PC-9 (cell line): Measurements from ENCODE around the gene ZGRF1. TPM values are rescaled to one million over a fixed set of nuclear protein-coding genes. Genes with fewer than 3 reads are reported as not detected.

Experiments used
- BruUV-seq: library from RNA; stranded (reverse); fragments of 400-500 nt; replicated peaks from 2 replicates; lab custom pipeline; 2021; lab: Mats Ljungman, UMichigan
- CTCF ChIA-PET: fragments of 300-600 bp; sonication (Branson Sonifier 250); formaldehyde crosslinking; loops from one replicate; lab custom pipeline; 2022; ENCODE audit warnings: antibody characterized with exemption; lab: Charles Lee
- POLR2A ChIA-PET: fragments of 300-600 bp; sonication (Branson Sonifier 250); formaldehyde crosslinking; loops from one replicate; lab custom pipeline; 2022; ENCODE audit warnings: antibody characterized with exemption; ENCODE audit not compliant: unreplicated experiment; lab: Charles Lee
- DNase-seq, 2 experiments: peaks; one replicate each; pipeline versions ENCODE4 v3.0.0 to v3.0.0-alpha.2; 2015 to 2022; ENCODE audit warnings: mixed read lengths in 1 of 2
- H2AFZ ChIP-seq: fragments of 200-600 bp; sonication (generic); 2 replicates; pipeline ENCODE4 v1.8.1; 2017; ENCODE audit warnings: antibody characterized with exemption
- H3F3A ChIP-seq: fragments of 200-600 bp; sonication (generic); 2 replicates; pipeline ENCODE4 v1.8.1; 2017; ENCODE audit warnings: antibody characterized with exemption, mild to moderate bottlenecking, low read depth; ENCODE audit not compliant: insufficient read depth
- H3K27ac ChIP-seq: fragments of 200-600 bp; sonication (generic); 2 replicates; pipeline ENCODE4 v1.6.1; 2016; ENCODE audit warnings: mixed run types
- H3K27me3 ChIP-seq: fragments of 200-600 bp; sonication (generic); 2 replicates; pipeline ENCODE4 v1.6.1; 2016; ENCODE audit warnings: low read depth, mixed run types; ENCODE audit not compliant: insufficient read depth
- H3K36me3 ChIP-seq: fragments of 200-600 bp; sonication (generic); 2 replicates; pipeline ENCODE4 v1.6.1; 2016; ENCODE audit warnings: low read depth, mixed run types
- H3K4me1 ChIP-seq: fragments of 200-600 bp; sonication (generic); replicated peaks from 2 replicates; pipeline ENCODE4 v1.6.1; 2016; ENCODE audit warnings: mixed run types; ENCODE audit not compliant: insufficient read depth
- H3K4me2 ChIP-seq: fragments of 200-600 bp; sonication (generic); 2 replicates; pipeline ENCODE4 v1.6.1; 2017; ENCODE audit warnings: mixed run types
- H3K4me3 ChIP-seq: fragments of 200-600 bp; sonication (generic); 2 replicates; pipeline ENCODE4 v1.6.1; 2016; ENCODE audit warnings: mixed run types
- H3K79me2 ChIP-seq: fragments of 200-600 bp; sonication (generic); 2 replicates; pipeline ENCODE4 v1.6.1; 2017; ENCODE audit warnings: low read depth, mixed run types
- H3K9me2 ChIP-seq: fragments of 200-600 bp; sonication (generic); 2 replicates; pipeline ENCODE4 v1.8.1; 2017; ENCODE audit warnings: mild to moderate bottlenecking; ENCODE audit not compliant: insufficient read depth
- H3K9me3 ChIP-seq: fragments of 200-600 bp; sonication (generic); 2 replicates; pipeline ENCODE4 v1.8.1; 2016; ENCODE audit warnings: low read depth; ENCODE audit not compliant: insufficient read depth
- H4K20me1 ChIP-seq: fragments of 200-600 bp; sonication (generic); 2 replicates; pipeline ENCODE4 v1.8.1; 2017; ENCODE audit not compliant: insufficient read depth
- EZH2 ChIP-seq: fragments of 200-600 bp; sonication (generic); IDR thresholded peaks from 2 replicates; pipeline ENCODE4 v1.8.0; 2017; ENCODE audit warnings: antibody characterized with exemption, low read depth
- intact Hi-C: fragments of 100-400 bp; cut with micrococcal nuclease; formaldehyde crosslinking; loops from one replicate; pipeline ENCODE4 v1.10.0; 2022; ENCODE audit not compliant: unreplicated experiment
- total RNA-seq: library from RNA; stranded (reverse); gene quantifications from 2 replicates; pipeline ENCODE4 v1.2.3, GENCODE V29; 2021
- TF ChIP-seq, protein P1 (sequence below): fragments of 200-600 bp; sonication (generic); conservative IDR thresholded peaks from 2 replicates; pipeline ENCODE4 v1.6.1; 2017; ENCODE audit warnings: mixed run types, antibody characterized with exemption, mild to moderate bottlenecking, moderate library complexity

The ZGRF1 gene
- total RNA-seq, 1 experiment from 2014 or later: 17.3 TPM

DNA sequence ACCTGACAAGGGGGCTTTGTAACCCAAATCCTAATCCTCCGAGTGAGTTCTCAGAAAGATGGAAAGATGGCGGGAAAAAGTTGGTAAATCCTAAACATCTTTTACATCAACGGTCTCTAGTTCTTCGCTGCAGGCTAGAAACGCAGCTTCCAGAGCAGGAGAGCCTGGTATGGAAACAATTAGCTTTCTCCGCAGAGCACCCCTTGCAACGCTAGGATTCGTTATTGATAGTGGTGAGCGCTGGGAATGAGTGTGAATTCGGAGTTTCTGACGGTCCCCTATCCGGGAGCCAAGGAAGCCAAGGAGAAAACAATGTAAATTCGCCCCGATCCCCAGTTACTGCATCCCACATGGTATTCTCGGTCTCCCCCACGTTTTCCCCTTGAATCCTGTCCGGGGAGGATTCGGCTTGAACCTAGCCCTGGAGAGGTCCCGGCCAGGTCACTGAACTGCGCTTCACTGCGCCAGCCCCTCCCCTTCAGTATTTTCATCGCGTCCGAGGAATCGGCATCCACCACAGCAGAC is 116.0 kb downstream of the ZGRF1 start:
- Histone ChIP-seq H3K4me1 (0 out of 2 replicates have a peak, but pooled peaks cover 4% of the 10 kb centered on the region), H3K79me2 (no peaks in the 10 kb centered on the region), H3K9me2 (no peaks in the 10 kb centered on the region), H3K9me3 (no peaks in the 10 kb centered on the region), H3K27ac (no peak overlapping the region), H3K4me2 (no peak overlapping the region), H3F3A (no peaks in the 10 kb centered on the region), H3K36me3 (no peaks in the 10 kb centered on the region), H2AFZ (no peak overlapping the region), H4K20me1 (no peaks in the 10 kb centered on the region), H3K27me3 (peaks cover 28% of the 10 kb centered on the region; the same call in 1 of the 2 replicates), H3K4me3 (no peak overlapping the region)
- TF ChIP-seq EZH2: no peak
- TF ChIP-seq, protein P1, sequence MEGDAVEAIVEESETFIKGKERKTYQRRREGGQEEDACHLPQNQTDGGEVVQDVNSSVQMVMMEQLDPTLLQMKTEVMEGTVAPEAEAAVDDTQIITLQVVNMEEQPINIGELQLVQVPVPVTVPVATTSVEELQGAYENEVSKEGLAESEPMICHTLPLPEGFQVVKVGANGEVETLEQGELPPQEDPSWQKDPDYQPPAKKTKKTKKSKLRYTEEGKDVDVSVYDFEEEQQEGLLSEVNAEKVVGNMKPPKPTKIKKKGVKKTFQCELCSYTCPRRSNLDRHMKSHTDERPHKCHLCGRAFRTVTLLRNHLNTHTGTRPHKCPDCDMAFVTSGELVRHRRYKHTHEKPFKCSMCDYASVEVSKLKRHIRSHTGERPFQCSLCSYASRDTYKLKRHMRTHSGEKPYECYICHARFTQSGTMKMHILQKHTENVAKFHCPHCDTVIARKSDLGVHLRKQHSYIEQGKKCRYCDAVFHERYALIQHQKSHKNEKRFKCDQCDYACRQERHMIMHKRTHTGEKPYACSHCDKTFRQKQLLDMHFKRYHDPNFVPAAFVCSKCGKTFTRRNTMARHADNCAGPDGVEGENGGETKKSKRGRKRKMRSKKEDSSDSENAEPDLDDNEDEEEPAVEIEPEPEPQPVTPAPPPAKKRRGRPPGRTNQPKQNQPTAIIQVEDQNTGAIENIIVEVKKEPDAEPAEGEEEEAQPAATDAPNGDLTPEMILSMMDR: no peak
- intact Hi-C loops: loop anchor here (5.0 to 10.0 kb wide), 2 partner anchors 244 to 578 kb away; no protein-coding TSS in a partner anchor
- no peak for DNase-seq
- POLR2A ChIA-PET: no interaction called here
- CTCF ChIA-PET: no interaction called here
- no TSS peak for BruUV-seq

- no peak overlapping the region for H3K4me2 ChIP-seq
- ChIA-PET POLR2A (no interaction called here), CTCF (no interaction called here)
- no peaks in the 10 kb centered on the region for H3K9me3 ChIP-seq
- DNase-seq: no peak
- no peaks in the 10 kb centered on the region for H4K20me1 ChIP-seq
- no peaks in the 10 kb centered on the region for H3K79me2 ChIP-seq
- TF ChIP-seq EZH2: no peak
- TF ChIP-seq, protein P1: no peak
- no TSS peak for BruUV-seq
- no peak overlapping the region for H3K4me3 ChIP-seq
- H3K27ac ChIP-seq: no peak overlapping the region
- no peak overlapping the region for H2AFZ ChIP-seq
- H3F3A ChIP-seq: no peaks in the 10 kb centered on the region
- H3K4me1 ChIP-seq: 0 out of 2 replicates have a peak, but pooled peaks cover 4% of the 10 kb centered on the region
- H3K27me3 ChIP-seq: peaks cover 33% of the 10 kb centered on the region; the same call in 1 of the 2 replicates
- no peaks in the 10 kb centered on the region for H3K9me2 ChIP-seq
- intact Hi-C loops: loop anchor here (5.0 to 10.0 kb wide), 2 partner anchors 245 to 578 kb away; no protein-coding TSS in a partner anchor
- no peaks in the 10 kb centered on the region for H3K36me3 ChIP-seq
Observed at GRCh38 chr4:112519689-112520597, 116.8 kb downstream of the ZGRF1 start.

DNA sequence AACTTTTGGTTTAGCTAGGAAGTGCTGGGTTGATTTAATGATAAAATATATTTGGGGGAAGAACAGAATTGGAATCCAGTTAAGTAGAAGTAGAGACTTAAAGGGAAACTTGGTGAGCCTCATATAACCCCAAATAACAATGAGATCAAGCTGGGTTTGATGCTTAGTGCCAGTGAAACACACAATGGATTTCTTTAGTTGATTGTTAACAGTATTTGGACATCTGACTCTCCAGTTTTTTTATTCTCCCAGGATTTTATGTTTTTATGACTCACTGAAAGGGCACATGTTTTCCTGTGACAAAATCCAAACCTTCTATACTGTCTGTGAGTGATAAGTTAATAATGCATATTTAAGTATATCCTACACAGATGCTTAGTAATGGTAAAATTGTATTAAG is 118.0 kb downstream of the ZGRF1 start:
- Histone ChIP-seq H3K79me2 (no peaks in the 10 kb centered on the region), H3K4me2 (no peak overlapping the region), H3K36me3 (no peaks in the 10 kb centered on the region), H3K9me2 (no peaks in the 10 kb centered on the region), H3K4me1 (0 out of 2 replicates have a peak, but pooled peaks cover 4% of the 10 kb centered on the region), H2AFZ (no peak overlapping the region), H3F3A (no peaks in the 10 kb centered on the region), H3K4me3 (no peak overlapping the region), H3K27ac (no peak overlapping the region), H3K9me3 (no peaks in the 10 kb centered on the region), H4K20me1 (no peaks in the 10 kb centered on the region), H3K27me3 (peaks cover 41% of the 10 kb centered on the region; the same call in 1 of the 2 replicates)
- TF ChIP-seq, protein P1: no peak
- TF ChIP-seq EZH2: no peak
- ChIA-PET CTCF (no interaction called here), POLR2A (interaction anchor here (0.7 kb wide), 1 partner anchor 163 kb away, joined by 5 read pairs; no protein-coding TSS in a partner anchor)
- BruUV-seq: no TSS peak
- DNase-seq: no peak
- intact Hi-C loops: no loop called here
